HG03378 (cell line): ENCODE results near the gene PITX1.

ENCODE experiments used
- ATAC-seq: cut with Tn5 transposase; IDR thresholded peaks from one replicate; pipeline ENCODE4 v1.9.1; 2021; ENCODE audit warnings: mild to moderate bottlenecking, moderate library complexity; ENCODE audit not compliant: unreplicated experiment

Gene PITX1

GRCh38 chr5:135042595-135042994 is 8.6 kb upstream of the PITX1 start:
- no peak for ATAC-seq

- no peak for ATAC-seq
Measured at GRCh38 chr5:135041726-135042125, 7.7 kb upstream of the PITX1 start.

DNA sequence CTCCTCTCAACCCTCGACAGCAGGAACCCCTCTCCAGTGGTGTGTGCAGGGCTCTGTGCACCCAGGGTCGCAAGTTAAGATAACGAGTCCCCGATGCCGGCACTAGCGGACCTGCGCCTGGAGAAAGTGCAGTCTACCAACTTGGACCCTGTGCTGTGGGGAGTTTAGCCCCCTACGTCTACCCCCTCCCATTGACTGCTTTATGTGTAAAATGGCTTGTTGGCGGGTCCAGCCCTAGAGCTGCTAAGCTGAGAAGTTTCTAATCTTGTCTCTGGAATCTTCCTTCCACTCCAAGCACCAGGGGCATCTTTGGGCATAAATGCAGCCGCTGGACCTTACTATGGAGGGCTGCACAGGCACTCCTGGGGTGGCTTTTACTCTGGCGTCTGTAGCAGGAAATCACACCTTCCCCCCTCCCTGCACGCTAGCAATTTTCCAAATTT is 7.1 kb upstream of the PITX1 start:
- ATAC-seq, result no peak

- ATAC-seq, result no peak
Measured at GRCh38 chr5:135040333-135041144, 6.5 kb upstream of the PITX1 start.

DNA sequence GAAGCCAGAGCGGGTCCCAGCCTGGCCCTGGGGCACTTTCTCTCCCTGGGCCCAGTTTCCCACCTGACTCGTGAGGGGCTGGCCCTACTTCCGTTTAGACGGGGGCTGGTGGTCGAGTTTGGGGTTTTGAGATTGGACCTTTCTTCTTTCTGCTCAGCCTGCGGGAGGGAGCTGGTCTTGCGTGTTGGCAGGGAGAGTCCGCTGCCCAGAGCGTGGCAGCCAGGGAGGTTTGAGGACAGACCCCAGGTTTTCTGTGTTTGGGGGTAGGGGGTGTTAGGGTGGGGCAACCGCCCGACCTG is 6.0 kb upstream of the PITX1 start:
- no peak for ATAC-seq

DNA sequence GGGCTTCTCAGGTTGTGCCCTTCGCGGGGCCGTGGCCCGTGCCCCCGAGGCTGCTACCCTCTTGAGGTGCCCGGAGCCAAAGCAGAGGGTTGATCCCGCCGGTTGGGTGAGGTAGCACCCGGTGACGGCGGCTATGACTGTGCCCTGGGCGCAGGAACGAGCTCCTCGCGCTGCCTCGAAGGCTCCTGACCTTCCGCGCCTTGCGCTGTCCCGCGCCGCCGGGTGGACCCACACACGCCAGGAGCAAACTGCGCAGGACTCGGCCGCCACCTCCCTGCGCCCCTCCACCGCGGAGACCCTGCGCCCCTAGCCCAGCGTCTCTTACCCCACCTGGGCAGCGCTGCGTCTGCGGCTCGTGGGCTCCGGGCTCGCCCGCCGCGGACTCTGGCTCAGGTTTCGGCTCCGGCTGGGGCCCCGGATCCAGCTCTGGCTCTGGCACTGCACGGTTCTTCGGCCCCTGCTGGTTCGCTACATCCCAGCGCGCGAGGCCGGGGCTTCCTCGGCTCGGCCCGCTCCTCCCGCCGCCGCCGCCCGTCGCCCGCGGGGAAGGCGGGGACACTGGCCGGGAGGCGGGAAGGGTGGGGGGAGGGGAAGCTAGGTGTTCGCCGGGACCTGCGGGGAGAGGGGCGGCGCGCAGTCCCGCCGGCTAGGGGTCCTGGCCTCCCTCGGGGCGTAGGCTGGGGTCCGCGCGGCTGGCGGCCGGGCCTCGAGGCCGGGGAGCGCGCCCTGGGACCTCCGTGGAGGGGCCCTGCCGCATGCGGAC is 5.4 kb upstream of the PITX1 start:
- no peak for ATAC-seq

DNA sequence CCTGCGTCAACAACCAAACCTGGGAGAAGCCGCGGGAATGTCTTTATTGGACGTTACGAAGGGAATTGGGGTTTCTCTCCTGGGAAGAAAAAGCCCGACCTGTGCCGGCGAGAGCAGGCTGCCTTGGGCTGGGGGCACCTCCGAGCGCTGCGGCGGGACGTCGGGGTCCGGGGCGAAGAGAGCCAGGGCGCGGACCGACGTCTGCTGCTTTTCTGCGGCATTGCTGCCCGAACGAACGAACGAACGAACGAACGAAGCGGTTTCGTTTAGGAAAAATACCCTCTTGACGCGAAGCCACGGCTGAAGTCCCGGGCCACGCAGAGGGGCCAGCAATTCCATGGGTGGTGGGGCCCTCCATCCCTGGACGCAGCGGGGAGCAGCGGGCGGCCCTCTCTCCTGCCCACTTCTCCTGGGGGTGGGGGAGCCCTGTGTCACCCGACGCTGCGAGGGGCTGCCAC is 4.8 kb upstream of the PITX1 start:
- no peak for ATAC-seq

- no peak for ATAC-seq
Measured at GRCh38 chr5:135038205-135038812, 4.3 kb upstream of the PITX1 start.

DNA sequence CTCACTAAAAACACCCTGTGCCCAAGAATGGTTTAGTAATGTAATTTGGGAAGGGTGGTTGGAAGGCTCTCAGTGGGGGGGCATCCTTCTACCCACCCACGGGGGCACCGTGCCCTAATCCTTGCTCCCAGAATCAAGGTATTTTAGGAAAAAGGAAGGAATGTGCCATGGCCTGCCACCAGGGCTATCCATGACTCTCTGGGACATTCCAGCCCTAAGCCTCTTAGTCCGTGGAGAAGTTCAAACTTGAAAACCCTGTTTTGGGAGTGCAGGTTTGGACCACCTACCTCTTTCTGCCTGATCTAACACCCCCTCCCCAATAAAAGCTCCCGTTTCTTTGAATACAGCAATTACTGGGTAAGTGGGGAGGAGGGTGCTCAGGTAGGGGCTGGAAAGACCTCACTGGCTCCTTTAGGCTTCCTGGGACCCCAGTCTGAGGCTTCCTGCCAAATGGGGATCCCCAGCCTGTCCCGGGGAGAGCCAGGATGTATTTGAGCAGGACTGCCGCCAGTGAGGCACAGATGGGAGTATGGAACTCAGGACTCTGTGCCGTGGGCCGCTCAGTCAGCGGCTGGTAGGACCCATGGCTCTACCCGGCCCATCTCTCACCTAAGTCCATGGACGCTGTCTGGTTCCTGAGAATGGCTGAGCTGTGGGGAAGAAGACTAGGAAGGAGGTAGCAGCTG is 3.6 kb upstream of the PITX1 start:
- no peak for ATAC-seq

DNA sequence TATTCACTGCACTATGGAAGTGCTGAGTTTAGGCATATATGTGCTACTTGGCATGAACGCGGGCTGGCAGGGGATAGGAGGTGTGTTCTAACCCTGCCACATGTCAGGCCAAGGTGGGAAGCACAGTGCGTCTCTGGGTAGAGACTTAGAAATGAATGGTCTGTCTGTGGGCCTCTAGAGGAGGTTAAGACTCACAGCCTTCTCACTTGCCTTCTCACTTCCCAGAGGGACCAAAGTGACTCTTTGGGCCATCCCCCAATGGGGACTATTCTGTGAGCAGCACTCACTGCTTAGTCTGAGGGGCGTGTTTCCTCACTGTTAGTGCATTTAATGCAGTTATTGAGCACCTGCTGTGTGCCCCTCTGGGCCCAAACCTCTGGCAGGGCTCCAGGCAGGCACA is 2.4 kb upstream of the PITX1 start:
- ATAC-seq, result no peak

DNA sequence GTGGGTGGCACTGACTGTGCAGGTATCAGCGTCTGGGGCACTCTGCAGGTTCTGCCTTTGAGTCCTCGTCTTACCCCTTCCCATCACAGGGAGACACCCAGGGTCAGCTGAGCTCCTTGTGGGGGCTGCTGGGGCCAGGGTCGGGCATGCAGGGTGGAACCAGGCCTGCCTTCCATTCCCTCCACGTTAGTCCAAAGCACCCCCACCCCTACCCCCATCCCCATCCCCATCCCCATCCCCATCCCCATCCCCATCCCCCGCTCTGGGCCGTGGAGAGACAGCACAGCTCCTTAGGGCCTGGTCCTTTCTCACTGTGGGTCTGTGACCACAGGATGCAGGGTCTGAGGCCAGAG is 1.6 kb upstream of the PITX1 start:
- no peak for ATAC-seq

- no peak for ATAC-seq
Measured at GRCh38 chr5:135034963-135035677, 1.1 kb upstream of the PITX1 start.

DNA sequence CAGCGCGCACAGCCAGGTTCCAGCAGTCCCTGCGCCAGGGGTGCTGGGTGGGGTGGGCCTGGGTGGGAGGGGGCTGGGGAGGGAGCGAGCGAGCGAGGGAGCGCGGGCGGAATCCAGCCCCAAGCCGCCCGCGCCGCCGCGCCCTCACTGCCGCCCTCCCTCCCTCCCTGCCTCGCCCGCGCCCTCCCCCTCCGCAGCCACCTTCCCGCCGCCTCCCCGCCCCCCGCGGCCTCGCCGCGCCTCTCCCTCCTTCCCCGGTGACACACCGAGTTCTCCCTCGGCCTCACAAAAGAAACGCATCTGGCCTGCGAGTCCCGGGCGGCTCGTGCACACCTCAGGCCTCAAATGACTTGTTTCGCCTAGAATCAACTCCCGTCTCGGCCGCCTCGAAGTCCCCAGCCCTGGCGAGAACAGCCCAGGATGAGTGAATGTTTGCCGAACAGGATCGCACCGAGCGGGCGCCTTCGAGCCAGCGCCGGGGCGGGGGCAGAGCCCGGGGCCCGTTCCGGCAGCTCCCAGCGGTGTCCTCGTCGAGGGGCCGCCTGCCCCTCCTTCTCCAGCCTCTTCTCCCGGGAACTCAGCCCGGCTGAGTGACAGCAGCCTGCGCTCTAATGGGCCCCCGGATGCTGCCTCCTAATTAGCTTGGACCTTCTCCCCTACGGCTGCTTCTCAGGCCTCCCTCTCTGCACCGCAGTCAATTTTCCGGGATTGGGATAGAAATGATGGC is 371 bp upstream of the PITX1 start:
- ATAC-seq, result no peak

DNA sequence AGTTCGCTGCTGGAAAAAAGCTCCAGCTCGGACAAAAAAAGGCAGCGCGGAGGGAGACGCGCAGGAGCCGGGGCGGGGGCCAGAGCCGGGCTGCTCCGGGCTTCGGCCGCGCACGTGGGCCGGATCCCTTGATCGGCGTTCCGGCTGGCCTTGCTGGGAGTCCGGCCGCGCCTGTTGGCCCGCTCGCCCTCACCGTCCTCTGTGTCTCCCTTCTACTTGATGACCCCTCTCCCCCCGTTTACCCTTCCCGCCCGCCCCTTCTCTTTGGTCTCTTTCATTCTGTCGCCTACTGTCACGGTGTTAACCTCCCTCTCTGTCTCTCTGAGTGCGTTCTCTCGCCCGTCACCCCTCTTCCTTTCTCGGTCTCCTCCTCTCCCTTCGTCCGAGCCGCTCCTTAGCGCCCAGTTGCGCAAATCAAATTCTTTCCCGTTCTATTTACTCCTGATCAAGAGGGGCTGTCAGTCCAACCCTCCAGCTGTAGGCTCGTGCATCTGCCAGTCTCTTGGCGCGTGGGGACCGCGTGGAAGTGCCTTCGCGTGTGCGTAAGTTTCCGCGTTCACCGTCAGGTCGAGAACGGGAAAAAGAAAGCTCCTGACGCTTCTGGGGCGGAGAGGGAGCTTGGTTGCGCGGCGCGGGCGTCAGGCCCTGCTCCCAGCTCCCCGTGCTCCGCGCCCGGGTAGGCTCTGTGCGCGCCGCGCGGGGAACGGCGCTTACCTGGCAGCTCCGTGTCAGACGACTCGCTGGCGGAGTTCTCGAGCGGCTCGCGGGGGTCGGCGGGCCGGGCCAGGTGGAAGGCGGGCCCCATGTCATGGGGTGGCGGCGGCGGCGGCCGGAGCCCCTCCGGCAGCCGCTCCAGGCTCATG is 798 bp downstream of the PITX1 start:
- ATAC-seq, result no peak

- no peak for ATAC-seq
Measured at GRCh38 chr5:135032695-135032998, 1.4 kb downstream of the PITX1 start.

DNA sequence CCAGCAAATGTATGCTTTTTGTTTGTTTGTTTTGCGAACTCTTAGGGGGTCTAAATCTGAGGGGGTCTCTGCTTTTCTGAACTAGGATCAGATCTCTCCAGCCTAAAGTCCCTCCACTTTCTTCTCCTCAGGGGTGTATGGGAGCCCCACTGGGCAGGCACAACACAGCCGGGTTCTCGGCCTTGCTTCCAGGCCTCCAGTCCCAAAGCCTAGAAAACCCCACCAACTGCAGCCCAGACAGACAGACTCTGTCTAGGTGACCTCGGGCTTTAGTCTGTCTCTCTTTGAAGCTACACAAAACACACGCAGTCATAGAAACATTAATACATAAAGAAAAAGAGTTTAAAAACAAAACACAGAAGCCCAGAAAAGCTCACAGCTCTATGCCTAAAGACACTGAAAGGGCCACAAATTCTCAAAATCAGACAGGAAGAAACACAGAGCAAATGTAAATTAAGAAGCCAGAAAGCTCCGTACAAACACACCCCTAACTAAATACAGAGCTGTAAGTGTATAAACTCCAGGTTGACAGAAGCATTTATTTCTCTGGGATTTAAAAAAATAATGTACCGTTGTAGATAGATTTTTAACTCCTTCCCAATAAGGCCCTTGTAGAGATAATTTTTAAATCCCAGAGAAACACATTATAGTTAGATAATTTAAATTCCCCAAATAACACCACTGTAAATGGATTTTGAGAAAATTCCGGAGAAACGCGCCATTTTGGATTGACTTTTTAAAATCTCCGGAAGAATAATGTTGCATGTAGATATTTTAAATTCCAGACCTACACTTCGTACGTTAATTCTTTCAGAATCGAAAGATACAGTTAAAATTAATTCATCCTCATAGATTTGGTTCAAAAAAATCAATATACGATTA is 2.0 kb downstream of the PITX1 start:
- ATAC-seq, result no peak

DNA sequence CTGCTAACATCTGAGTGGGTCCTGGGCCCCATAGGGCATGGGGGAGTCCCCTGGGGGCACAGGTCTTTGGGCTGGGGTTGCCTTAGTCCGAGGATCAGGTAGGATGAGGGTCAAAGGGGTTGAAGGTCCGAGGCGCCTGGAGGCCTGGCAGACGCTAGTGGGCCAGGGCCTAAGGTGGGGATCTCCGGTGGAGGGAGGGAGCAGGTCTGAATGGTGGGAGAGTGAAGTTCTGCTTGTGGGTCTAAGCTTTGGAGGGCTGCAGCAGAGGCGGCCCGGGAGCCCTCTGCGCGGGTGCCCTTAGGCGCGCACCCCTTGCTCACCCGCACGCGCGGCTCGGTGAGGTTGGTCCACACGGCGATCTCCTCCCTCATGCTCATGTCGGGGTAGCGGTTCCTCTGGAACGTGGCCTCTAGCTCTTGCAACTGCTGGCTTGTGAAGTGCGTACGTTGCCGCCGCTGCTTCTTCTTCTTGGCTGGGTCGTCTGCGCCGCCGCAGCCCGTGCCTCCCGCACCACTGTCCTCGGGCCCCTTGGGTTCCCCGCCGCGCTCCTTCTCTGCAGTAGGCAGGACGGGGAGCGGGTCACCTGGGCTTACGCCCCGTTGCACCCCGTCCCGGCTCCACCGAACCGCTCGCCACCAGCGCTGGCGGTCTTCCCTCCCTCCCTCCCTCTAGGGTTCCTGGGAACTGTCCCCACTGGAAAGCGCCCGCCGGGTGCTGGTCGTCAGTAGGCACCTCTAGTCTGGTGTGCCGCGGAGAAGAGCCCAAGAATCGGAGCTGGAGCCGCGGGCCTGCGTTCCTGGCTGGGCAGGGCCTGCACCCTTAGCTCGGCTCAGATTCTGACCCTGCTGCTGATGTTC is 2.8 kb downstream of the PITX1 start:
- no peak for ATAC-seq
